Measurements from ENCODE around the gene ZNF503. TPM values are rescaled to one million over a fixed set of nuclear protein-coding genes. Genes with fewer than 3 reads are reported as not detected.
A peak's percentile ranks its signal among the peaks of the same experiment; 100 is the strongest.

Gene ZNF503
- total RNA-seq, 1 donor from 2014 or later, result 38.5 TPM

DNA sequence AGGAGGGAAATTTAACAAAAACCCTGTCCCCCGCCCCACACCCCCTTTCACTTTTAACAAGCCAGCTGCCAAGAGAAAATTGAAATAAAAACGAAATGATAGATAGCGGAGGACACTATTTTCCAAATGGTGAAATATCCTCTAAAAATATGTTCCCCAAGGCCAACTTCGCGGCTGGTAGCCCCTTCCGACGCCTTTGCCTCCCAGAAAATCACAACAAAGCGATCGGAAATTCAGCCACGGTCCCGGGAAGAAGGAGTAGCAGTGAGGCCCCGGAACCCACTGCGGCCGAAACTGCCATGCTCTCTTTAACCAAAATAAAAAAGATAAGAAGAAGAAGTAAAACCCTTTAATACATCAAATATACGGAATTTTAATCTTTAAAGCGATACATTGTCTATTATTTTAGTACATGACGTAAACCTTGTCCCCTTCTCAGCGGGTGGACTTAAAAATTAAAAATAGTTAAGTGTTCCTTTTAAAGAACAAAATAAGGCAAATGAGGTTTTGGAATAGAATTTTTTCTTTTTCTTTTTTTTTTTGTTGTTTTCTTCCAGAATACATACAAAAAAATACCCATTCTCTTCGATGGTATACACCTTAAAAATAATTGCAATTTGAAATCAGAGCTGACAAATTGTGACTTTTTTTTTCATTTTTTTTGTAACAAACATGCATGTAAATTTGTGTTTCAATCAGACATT, 3.9 kb downstream of the ZNF503 start:
- Mint-ChIP-seq H3K27ac (ENCODE audit: unreplicated experiment) (peak overlapping the region; percentile 38), H3K9me3 (ENCODE audit: unreplicated experiment) (no peaks in the 10 kb centered on the region), H3K27me3 (ENCODE audit: unreplicated experiment) (peaks cover 34% of the 10 kb centered on the region), H3K4me1 (ENCODE audit: unreplicated experiment) (peaks cover 21% of the 10 kb centered on the region), H3K4me3 (ENCODE audit: unreplicated experiment) (peak overlapping the region; percentile 94), H3K36me3 (ENCODE audit: unreplicated experiment) (peaks cover 29% of the 10 kb centered on the region)
- no peak for DNase-seq (ENCODE audit: extremely low spot score, unreplicated experiment)
- TF ChIP-seq, protein P1, sequence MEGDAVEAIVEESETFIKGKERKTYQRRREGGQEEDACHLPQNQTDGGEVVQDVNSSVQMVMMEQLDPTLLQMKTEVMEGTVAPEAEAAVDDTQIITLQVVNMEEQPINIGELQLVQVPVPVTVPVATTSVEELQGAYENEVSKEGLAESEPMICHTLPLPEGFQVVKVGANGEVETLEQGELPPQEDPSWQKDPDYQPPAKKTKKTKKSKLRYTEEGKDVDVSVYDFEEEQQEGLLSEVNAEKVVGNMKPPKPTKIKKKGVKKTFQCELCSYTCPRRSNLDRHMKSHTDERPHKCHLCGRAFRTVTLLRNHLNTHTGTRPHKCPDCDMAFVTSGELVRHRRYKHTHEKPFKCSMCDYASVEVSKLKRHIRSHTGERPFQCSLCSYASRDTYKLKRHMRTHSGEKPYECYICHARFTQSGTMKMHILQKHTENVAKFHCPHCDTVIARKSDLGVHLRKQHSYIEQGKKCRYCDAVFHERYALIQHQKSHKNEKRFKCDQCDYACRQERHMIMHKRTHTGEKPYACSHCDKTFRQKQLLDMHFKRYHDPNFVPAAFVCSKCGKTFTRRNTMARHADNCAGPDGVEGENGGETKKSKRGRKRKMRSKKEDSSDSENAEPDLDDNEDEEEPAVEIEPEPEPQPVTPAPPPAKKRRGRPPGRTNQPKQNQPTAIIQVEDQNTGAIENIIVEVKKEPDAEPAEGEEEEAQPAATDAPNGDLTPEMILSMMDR (IDR thresholded peaks at IDR 0.05), result no peak

- no peak for DNase-seq (ENCODE audit: extremely low spot score, unreplicated experiment)
- TF ChIP-seq, protein P1 (IDR thresholded peaks at IDR 0.05), result no peak
- Mint-ChIP-seq H3K4me1 (ENCODE audit: unreplicated experiment) (peaks cover 21% of the 10 kb centered on the region), H3K36me3 (ENCODE audit: unreplicated experiment) (peaks cover 29% of the 10 kb centered on the region), H3K9me3 (ENCODE audit: unreplicated experiment) (no peaks in the 10 kb centered on the region), H3K4me3 (ENCODE audit: unreplicated experiment) (peak overlapping the region; percentile 94), H3K27ac (ENCODE audit: unreplicated experiment) (no peak overlapping the region), H3K27me3 (ENCODE audit: unreplicated experiment) (peaks cover 41% of the 10 kb centered on the region)
These were observed 4.7 kb downstream of the ZNF503 start for GRCh38 chr10:75396631-75397495.

DNA sequence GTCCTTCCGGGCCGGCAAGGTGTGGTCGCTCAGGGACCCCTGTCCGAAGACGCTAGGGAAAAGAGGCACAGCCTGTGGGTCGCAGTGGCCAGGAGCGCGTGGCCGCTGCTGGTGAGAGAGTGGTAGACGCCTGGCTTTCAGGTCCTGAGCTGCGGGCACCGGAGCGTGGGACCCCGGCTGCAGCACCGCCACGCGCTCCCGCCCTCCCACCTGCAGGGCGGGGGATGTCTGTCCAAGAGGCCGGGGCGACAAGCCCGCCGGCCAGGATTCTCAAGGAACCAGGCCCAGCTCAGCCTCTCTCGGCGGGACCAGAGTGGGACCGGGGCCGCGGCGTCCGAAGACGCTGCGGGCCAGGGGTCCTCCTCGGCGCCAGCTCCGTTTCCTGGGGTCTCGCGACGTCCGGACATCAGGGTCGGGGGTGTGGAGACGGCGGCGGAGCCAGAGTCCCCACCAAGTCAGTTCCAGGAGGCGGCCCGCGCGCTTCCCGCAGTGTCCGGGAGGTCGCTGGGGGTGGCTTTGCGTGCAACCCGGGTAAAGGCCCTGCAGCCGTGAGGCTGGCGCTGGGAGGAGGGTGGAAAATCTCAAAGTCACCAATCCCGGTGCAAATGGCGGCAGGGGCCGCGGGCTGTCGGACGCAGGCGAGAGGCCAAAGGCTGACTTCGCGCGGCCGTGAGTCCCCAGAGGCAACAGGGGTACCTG, 5.5 kb downstream of the ZNF503 start:
- no peaks in the 10 kb centered on the region for H3K9me3 Mint-ChIP-seq (ENCODE audit: unreplicated experiment)
- TF ChIP-seq, protein P1 (IDR thresholded peaks at IDR 0.05), result no peak
- H3K4me3 Mint-ChIP-seq (ENCODE audit: unreplicated experiment), result peak overlapping the region; percentile 61
- no peak for DNase-seq (ENCODE audit: extremely low spot score, unreplicated experiment)
- H3K27me3 Mint-ChIP-seq (ENCODE audit: unreplicated experiment), result peaks cover 49% of the 10 kb centered on the region
- peak overlapping the region; percentile 10 for H3K27ac Mint-ChIP-seq (ENCODE audit: unreplicated experiment)
- peaks cover 21% of the 10 kb centered on the region for H3K4me1 Mint-ChIP-seq (ENCODE audit: unreplicated experiment)
- H3K36me3 Mint-ChIP-seq (ENCODE audit: unreplicated experiment), result peaks cover 29% of the 10 kb centered on the region

GRCh38 chr10:75395066-75395931, 6.3 kb downstream of the ZNF503 start:
- H3K4me1 Mint-ChIP-seq (ENCODE audit: unreplicated experiment), result peaks cover 21% of the 10 kb centered on the region
- H3K4me3 Mint-ChIP-seq (ENCODE audit: unreplicated experiment), result peak overlapping the region; percentile 52
- peaks cover 29% of the 10 kb centered on the region for H3K36me3 Mint-ChIP-seq (ENCODE audit: unreplicated experiment)
- DNase-seq (ENCODE audit: extremely low spot score, unreplicated experiment), result peak; percentile 90
- H3K9me3 Mint-ChIP-seq (ENCODE audit: unreplicated experiment), result no peaks in the 10 kb centered on the region
- TF ChIP-seq, protein P1 (IDR thresholded peaks at IDR 0.05), result peak; percentile 98
- peaks cover 55% of the 10 kb centered on the region for H3K27me3 Mint-ChIP-seq (ENCODE audit: unreplicated experiment)
- peak overlapping the region; percentile 10 for H3K27ac Mint-ChIP-seq (ENCODE audit: unreplicated experiment)
